AG09319 (cell line): ENCODE measurements around the gene TUBB.

Experiments
- DNase-seq: peaks from one replicate; pipeline ENCODE4 v3.0.0-alpha.2; 2010; ENCODE audit warnings: low read depth; ENCODE audit errors: extremely low read depth
- TF ChIP-seq, protein P1 (sequence below): IDR thresholded peaks from 2 replicates; pipeline ENCODE4 v1.5.1; 2011; ENCODE audit warnings: low read depth, mild to moderate bottlenecking, inconsistent platforms, low read length, moderate library complexity

TUBB gene

DNA sequence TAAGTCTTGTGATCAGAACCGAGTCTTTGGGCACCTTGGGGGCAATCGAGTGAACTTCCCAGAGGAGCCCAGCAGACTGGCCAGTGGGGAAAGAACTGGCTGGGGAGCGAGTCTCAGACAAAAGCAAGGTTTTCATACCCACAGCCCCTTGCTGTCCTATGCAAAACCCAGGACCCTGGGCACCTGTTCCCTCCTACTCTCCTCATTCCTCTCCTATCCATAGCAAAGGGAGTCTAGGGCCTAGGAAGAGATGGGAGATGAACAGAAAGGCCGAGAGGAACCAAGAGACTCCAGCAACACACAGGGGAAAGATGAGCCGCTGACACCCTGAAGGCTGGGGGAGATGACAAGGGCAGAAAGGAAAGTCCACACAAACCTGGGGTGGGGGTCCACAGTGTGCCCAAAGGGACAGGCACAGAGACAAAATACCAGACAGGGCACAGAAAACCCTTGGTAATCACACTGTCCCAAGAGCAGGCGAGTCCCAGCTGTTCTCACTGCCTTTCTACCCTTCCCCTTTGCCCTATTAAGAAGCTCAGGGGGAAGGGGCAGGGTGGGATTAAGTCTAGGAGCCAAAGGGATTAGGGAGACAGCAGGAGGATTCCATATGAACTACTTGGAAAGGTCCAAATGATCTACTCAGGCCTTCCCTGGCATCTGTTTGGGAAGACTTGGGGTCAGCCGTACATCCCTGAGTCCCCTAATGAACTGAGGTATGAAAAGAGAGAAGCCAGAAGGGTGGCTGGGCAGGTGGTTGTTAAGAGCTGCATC lies 40.2 kb upstream of the TUBB start:
- TF ChIP-seq, protein P1, sequence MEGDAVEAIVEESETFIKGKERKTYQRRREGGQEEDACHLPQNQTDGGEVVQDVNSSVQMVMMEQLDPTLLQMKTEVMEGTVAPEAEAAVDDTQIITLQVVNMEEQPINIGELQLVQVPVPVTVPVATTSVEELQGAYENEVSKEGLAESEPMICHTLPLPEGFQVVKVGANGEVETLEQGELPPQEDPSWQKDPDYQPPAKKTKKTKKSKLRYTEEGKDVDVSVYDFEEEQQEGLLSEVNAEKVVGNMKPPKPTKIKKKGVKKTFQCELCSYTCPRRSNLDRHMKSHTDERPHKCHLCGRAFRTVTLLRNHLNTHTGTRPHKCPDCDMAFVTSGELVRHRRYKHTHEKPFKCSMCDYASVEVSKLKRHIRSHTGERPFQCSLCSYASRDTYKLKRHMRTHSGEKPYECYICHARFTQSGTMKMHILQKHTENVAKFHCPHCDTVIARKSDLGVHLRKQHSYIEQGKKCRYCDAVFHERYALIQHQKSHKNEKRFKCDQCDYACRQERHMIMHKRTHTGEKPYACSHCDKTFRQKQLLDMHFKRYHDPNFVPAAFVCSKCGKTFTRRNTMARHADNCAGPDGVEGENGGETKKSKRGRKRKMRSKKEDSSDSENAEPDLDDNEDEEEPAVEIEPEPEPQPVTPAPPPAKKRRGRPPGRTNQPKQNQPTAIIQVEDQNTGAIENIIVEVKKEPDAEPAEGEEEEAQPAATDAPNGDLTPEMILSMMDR = no peak
- no peak for DNase-seq

- TF ChIP-seq, protein P1 = no peak
- DNase-seq = no peak
Observed at GRCh38 chr6:30681766-30682142, 38.4 kb upstream of the TUBB start.

DNA sequence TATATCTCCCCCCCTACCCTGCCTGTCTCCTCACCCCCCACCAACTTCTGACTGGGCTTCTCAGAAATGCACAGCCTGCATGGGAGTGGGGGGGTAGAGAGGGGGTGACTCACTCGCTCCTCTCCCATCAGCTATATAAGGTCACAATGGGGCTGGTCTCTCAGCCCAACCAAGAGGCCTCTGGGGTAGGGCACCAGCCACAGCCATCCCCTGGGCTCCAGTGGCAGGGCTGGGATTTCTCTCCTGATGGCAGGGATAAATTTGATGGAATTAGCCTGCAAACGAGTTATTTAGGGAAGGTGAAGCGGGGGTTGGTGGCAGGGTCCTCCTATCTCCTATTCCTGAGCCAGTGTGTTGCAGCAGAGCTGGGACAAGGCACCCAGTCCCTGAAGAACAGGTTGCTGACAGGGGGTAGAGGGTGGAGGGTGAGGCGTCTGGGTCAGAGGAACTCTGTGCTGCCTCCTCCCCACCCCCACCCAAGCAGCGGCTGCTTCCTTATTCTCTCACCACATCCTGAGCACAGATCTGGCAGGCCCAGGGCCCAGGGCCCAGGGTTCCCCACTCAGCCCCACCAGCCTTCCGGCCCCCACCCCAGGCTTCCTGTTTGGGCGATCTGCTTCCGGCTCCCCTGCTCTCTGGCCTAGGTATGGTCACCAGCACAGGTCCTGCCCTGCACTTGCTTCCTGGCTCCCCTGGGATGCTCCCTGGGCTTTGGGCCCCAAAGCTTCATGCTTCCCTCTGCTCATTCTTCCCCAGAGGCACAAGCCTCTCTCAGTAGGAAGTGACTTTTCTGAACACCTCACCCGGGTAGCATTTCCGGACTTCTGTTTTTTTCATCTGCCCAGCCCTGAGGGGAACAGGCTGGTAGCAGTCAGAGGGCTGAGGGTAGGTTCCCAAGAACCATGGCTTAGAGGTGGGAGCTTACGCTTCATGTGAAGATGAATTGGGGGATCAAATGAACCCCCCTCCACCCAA lies 37.7 kb upstream of the TUBB start:
- no peak for DNase-seq
- TF ChIP-seq, protein P1 = no peak

- TF ChIP-seq, protein P1 = no peak
- no peak for DNase-seq
Observed at GRCh38 chr6:30683183-30683979, 36.8 kb upstream of the TUBB start.

- no peak for DNase-seq
Observed at GRCh38 chr6:30683980-30684338, 36.2 kb upstream of the TUBB start.

DNA sequence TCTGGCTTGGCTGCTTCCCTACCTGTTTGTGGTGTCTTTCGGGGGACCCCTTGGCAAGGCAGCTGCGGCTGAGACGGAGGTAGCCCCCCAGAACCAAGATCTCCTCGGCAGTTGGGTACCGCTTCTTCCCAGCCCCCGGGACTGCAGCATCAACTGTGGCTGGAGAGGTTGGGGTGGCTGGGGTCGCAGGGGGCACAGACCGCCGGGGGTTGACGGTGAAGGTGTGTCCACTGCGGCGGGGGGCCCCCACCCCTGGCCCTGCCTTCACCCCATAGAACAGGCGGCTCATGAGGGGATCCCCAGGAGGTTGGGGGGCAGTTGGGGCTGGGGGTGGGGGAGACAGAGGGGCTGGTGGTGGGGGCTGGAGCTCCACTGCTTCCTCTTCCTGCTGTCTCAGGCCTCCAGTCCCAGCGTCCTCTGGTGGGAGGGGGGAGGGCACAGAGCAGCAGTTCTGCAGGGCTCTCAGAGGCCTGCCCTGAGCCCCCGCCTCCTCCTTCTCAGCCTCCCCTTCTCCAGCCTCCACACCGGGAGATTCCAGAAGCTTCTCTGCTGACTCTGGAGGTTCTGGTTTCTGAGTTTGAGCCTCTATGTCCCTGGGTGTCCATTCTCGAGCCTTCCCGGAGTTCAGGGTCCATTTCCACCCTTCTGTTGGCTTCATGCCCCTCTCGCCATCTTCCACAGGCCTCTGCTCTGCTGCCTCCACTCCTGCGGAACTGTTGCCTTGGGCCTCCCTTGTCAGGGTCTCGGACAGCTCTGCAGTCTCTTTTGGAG lies 35.6 kb upstream of the TUBB start:
- TF ChIP-seq, protein P1 = no peak
- no peak for DNase-seq

More at GRCh38 chr6:30683980-30684338, 36.2 kb upstream of the TUBB start:
- TF ChIP-seq, protein P1 = no peak
